DMS114 treated with DMSO at 0.1 percent for 48 hours (cell line): Measurements from ENCODE around the gene SLC25A19.
"Not testable (repeated sequence)": the region's sequence is repeated elsewhere in the genome, so short reads cannot be mapped to it uniquely, and the experiment has no call there.

Experiments used
- DNase-seq: peaks from one replicate; lab custom pipeline; 2025; ENCODE audit not compliant: unreplicated experiment; lab: John Stamatoyannopoulos, UW

The SLC25A19 gene

GRCh38 chr17:75267411-75268232 is 21.6 kb downstream of the SLC25A19 start:
- no peak for DNase-seq

GRCh38 chr17:75267153-75267410 is 22.2 kb downstream of the SLC25A19 start:
- DNase-seq, result no peak

- no peak for DNase-seq
These were observed 22.7 kb downstream of the SLC25A19 start for GRCh38 chr17:75266316-75267152.

- no peak for DNase-seq
These were observed 23.5 kb downstream of the SLC25A19 start for GRCh38 chr17:75265614-75266315.

GRCh38 chr17:75263055-75263454 is 26.2 kb downstream of the SLC25A19 start:
- no peak for DNase-seq

GRCh38 chr17:75262112-75262606 is 27.1 kb downstream of the SLC25A19 start:
- DNase-seq, result no peak

- peak; percentile 89 for DNase-seq
These were observed 27.7 kb downstream of the SLC25A19 start, which contains the start of the genes GGA3 and MRPS7 for GRCh38 chr17:75261336-75262111. GGA3 (minus strand) TSS chr17:75261606; CDS start chr17:75261587, 19 bp downstream. MRPS7 (plus strand) TSS chr17:75261879; CDS start chr17:75261901, 22 bp downstream.

- DNase-seq, result no peak
These were observed 28.4 kb downstream of the SLC25A19 start for GRCh38 chr17:75260641-75261335.

GRCh38 chr17:75257228-75257627 is 32.0 kb downstream of the SLC25A19 start:
- DNase-seq, result not testable (repeated sequence)

GRCh38 chr17:75255954-75256698 is 33.1 kb downstream of the SLC25A19 start:
- DNase-seq, result not testable (repeated sequence)

GRCh38 chr17:75252039-75252816 is 37.0 kb downstream of the SLC25A19 start:
- DNase-seq, result no peak

GRCh38 chr17:75250009-75250471 is 39.2 kb downstream of the SLC25A19 start:
- no peak for DNase-seq

- no peak for DNase-seq
These were observed 39.7 kb downstream of the SLC25A19 start for GRCh38 chr17:75249564-75249963.

GRCh38 chr17:75246404-75246803 is 42.8 kb downstream of the SLC25A19 start:
- DNase-seq, result no peak

GRCh38 chr17:75245011-75245410 is 44.2 kb downstream of the SLC25A19 start:
- DNase-seq, result no peak

GRCh38 chr17:75244133-75244866 is 44.9 kb downstream of the SLC25A19 start:
- DNase-seq, result no peak

- DNase-seq, result no peak
These were observed 46.7 kb downstream of the SLC25A19 start for GRCh38 chr17:75242461-75243042.
